ENCODE data around the gene CRTC3.
"Not testable (repeated sequence)": the region's sequence is repeated elsewhere in the genome, so short reads cannot be mapped to it uniquely, and the experiment has no call there.

The CRTC3 gene

GRCh38 chr15:90683371-90683770 lies 153.6 kb downstream of the CRTC3 start:
- no peak for DNase-seq

- DNase-seq, result no peak
These were observed 154.2 kb downstream of the CRTC3 start for GRCh38 chr15:90683876-90684275.

DNA sequence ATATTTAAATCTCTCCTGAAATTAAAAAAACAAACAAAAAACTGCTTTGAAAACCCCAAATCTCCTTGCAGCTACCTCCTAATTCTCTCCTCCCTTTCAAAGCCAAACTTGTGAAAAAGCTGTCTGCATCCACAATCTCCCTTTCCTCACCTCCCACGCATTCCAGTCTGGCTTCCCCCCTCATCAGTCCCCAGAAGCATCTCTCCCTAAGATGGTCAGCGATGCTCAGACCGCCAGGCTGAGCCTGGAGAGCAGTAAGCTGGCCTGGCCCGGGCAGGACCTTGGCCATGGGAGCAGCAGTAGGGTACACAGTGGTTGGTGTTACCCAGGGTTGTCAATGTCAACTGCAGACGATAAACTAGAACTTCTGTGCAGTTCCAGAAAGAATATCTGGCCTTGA lies 154.6 kb downstream of the CRTC3 start:
- no peak for DNase-seq

GRCh38 chr15:90685591-90686434 lies 156.1 kb downstream of the CRTC3 start:
- DNase-seq, result no peak

- no peak for DNase-seq
These were observed 156.9 kb downstream of the CRTC3 start for GRCh38 chr15:90686435-90687218.

DNA sequence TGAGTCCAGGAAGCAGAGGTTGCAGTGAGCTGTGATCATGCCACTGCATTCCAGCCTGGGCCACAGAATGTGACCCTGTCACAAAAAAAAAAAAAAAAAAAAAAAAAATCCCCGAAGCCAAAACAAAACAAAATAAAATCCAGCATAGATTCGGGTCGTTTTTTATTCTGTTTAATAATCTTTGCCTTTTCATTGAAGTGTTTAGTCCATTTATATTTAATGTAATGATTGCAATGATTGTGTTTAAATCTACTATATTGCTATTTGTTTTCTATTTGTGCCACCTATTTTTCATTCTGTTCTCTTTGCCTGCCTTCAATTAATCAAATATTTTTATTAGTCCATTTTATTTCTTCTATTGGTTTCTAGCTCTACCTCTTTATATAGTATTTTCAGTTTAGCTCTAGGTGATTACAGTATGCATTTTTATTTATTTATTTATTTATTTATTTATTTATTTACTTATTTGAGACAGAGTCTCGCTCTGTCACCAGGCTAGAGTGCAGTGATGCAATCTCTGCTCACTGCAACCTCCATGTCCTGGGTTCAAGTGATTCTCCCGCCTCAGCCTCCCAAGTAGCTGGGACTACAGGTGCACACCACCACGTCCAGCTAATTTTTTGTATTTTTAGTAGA lies 159.7 kb downstream of the CRTC3 start:
- not testable (repeated sequence) for DNase-seq

- no peak for DNase-seq
These were observed 160.9 kb downstream of the CRTC3 start for GRCh38 chr15:90690585-90690984.

- no peak for DNase-seq
These were observed 161.6 kb downstream of the CRTC3 start for GRCh38 chr15:90691369-90691768.

- no peak for DNase-seq
These were observed 162.5 kb downstream of the CRTC3 start for GRCh38 chr15:90691982-90692773.

Measured in NCI-H1694 (cell line).